Vagina (tissue), 2 donors: ENCODE measurements around the gene FAM53B.

Experiments
- CTCF ChIP-seq, 3 experiments: fragments of 450-650 bp in 2 of 3; fragments of 200-600 bp in 1 of 3; sonication (generic) in 1 of 3; IDR thresholded peaks; one replicate each; pipeline ENCODE4 v1.5.1; 2017 to 2019; ENCODE audit warnings: antibody characterized with exemption in 3 of 3, mild to moderate bottlenecking in 2 of 3, moderate library complexity in 2 of 3
- POLR2AphosphoS5 ChIP-seq, 2 donors: sonication (generic); formaldehyde crosslinking; IDR thresholded peaks; one replicate each; pipeline ENCODE4 v1.9.0; 2017; ENCODE audit warnings: antibody characterized with exemption in 2 of 2, mild to moderate bottlenecking in 2 of 2, low read depth in 1 of 2; ENCODE audit not compliant: insufficient read depth in 1 of 2

GRCh38 chr10:124651402-124651891 lies 92.7 kb downstream of the FAM53B start:
- no peak for TF ChIP-seq CTCF (IDR thresholded peaks at IDR 0.05)
- no peak for TF ChIP-seq POLR2AphosphoS5 (IDR thresholded peaks at IDR 0.05; ENCODE audit: insufficient read depth in 1 of 2, low read depth in 1 of 2)
